ENCODE results near the gene DHRS7B.

DNA sequence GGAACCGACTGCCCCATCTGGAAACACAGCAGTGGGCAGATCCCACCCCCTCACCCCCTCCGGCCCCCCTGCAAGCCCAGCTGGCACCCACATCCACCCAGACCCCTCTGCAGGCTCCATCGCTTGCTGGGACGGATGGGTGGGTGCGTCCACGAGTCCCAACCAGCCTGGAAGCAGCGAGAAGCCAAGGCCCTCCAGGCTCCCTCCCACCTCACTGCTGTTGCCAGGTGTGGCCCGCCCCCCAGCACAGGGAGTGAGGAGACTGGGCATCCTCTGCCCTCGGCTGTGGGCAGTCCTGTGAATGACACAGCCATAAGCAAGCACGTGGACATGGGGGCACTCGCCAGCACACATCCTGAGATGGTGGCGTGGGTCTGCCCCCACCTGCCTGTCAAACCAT lies 75.7 kb downstream of the DHRS7B start:
- TF ChIP-seq, protein P1, sequence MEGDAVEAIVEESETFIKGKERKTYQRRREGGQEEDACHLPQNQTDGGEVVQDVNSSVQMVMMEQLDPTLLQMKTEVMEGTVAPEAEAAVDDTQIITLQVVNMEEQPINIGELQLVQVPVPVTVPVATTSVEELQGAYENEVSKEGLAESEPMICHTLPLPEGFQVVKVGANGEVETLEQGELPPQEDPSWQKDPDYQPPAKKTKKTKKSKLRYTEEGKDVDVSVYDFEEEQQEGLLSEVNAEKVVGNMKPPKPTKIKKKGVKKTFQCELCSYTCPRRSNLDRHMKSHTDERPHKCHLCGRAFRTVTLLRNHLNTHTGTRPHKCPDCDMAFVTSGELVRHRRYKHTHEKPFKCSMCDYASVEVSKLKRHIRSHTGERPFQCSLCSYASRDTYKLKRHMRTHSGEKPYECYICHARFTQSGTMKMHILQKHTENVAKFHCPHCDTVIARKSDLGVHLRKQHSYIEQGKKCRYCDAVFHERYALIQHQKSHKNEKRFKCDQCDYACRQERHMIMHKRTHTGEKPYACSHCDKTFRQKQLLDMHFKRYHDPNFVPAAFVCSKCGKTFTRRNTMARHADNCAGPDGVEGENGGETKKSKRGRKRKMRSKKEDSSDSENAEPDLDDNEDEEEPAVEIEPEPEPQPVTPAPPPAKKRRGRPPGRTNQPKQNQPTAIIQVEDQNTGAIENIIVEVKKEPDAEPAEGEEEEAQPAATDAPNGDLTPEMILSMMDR (IDR thresholded peaks at IDR 0.05) = no peak
- no peak for TF ChIP-seq EZH2 (IDR thresholded peaks at IDR 0.05)

Data from neural progenitor cell (in vitro differentiated cells).